OCI-LY1 (cell line): ENCODE measurements around the gene CACNA1D.

Experiments used
- H2AFZ ChIP-seq: fragments of 200-600 bp; sonication (generic), shearing (Covaris generic); 2 replicates; pipeline ENCODE4 v1.6.0; 2014; ENCODE audit warnings: antibody characterized with exemption, mild to moderate bottlenecking, low read length
- H3F3A ChIP-seq: fragments of 200-600 bp; sonication (generic), shearing (Covaris generic); 2 replicates; pipeline ENCODE4 v1.6.0; 2014; ENCODE audit warnings: mild to moderate bottlenecking, antibody characterized with exemption, low read length, moderate library complexity; ENCODE audit not compliant: insufficient read depth
- H3K27ac ChIP-seq: fragments of 200-600 bp; sonication (generic); 2 replicates; pipeline ENCODE4 v1.5.1; 2014; ENCODE audit warnings: low read length, mixed run types, mild to moderate bottlenecking, low read depth; ENCODE audit not compliant: poor library complexity, severe bottlenecking
- H3K27me3 ChIP-seq: fragments of 200-600 bp; sonication (generic); 2 replicates; pipeline ENCODE4 v1.6.0; 2014; ENCODE audit warnings: antibody characterized with exemption, mild to moderate bottlenecking, low read length, moderate library complexity; ENCODE audit not compliant: insufficient read depth
- H3K36me3 ChIP-seq: fragments of 200-600 bp; sonication (generic); 2 replicates; pipeline ENCODE4 v1.6.1; 2014; ENCODE audit warnings: mild to moderate bottlenecking, antibody characterized with exemption, low read length, moderate library complexity, mixed read lengths; ENCODE audit not compliant: insufficient read depth
- H3K4me1 ChIP-seq: fragments of 200-600 bp; sonication (generic); 2 replicates; pipeline ENCODE4 v1.5.1; 2014; ENCODE audit warnings: mild to moderate bottlenecking, low read length, moderate library complexity; ENCODE audit not compliant: insufficient read depth, severe bottlenecking
- H3K4me2 ChIP-seq: fragments of 200-600 bp; sonication (generic), shearing (Covaris generic); 2 replicates; pipeline ENCODE4 v1.6.1; 2014; ENCODE audit warnings: low read length
- H3K4me3 ChIP-seq: fragments of 200-600 bp; sonication (generic); 2 replicates; pipeline ENCODE4 v1.5.1; 2014; ENCODE audit warnings: low read length, low read depth, mild to moderate bottlenecking, mixed read lengths; ENCODE audit not compliant: poor library complexity, severe bottlenecking
- H3K79me2 ChIP-seq: fragments of 200-600 bp; shearing (Covaris generic); 2 replicates; pipeline ENCODE4 v1.6.1; 2016; ENCODE audit warnings: mixed run types, low read length, mixed read lengths; ENCODE audit not compliant: insufficient read depth
- H3K9ac ChIP-seq: fragments of 200-600 bp; sonication (generic), shearing (Covaris generic); 2 replicates; pipeline ENCODE4 v1.6.1; 2014; ENCODE audit warnings: mild to moderate bottlenecking, low read length, mixed read lengths
- H3K9me2 ChIP-seq: fragments of 200-600 bp; sonication (generic), shearing (Covaris generic); 2 replicates; pipeline ENCODE4 v1.6.1; 2014; ENCODE audit warnings: low read depth, mild to moderate bottlenecking, low read length, mixed read lengths
- H3K9me3 ChIP-seq: fragments of 200-600 bp; shearing (Covaris generic); 2 replicates; pipeline ENCODE4 v1.6.1; 2014; ENCODE audit warnings: low read length, mixed read lengths
- H4K20me1 ChIP-seq: fragments of 200-600 bp; sonication (generic), shearing (Covaris generic); 2 replicates; pipeline ENCODE4 v1.6.0; 2016; ENCODE audit warnings: mild to moderate bottlenecking, low read length; ENCODE audit not compliant: insufficient read depth
- CTCF ChIP-seq: fragments of 200-600 bp; sonication (generic), shearing (Covaris generic); IDR thresholded peaks from 2 replicates; pipeline ENCODE4 v1.5.1; 2017; ENCODE audit warnings: mild to moderate bottlenecking, antibody characterized with exemption, low read length, moderate library complexity, mixed read lengths
- EZH2 ChIP-seq: fragments of 200-600 bp; sonication (generic), shearing (Covaris generic); IDR thresholded peaks from 2 replicates; pipeline ENCODE4 v1.8.0; 2017; ENCODE audit warnings: borderline replicate concordance, mixed run types, mild to moderate bottlenecking, antibody characterized with exemption, low read length, moderate library complexity, mixed read lengths

The CACNA1D gene

GRCh38 chr3:53597136-53597915 lies 102.9 kb downstream of the CACNA1D start:
- TF ChIP-seq EZH2: no peak
- no peak for TF ChIP-seq CTCF
- Histone ChIP-seq H3K4me3 (no peak overlapping the region), H3K36me3 (no peaks in the 10 kb centered on the region), H3K27me3 (no peaks in the 10 kb centered on the region), H4K20me1 (no peaks in the 10 kb centered on the region), H3K4me2 (no peak overlapping the region), H3K27ac (no peak overlapping the region), H3K4me1 (no peaks in the 10 kb centered on the region), H3K79me2 (no peaks in the 10 kb centered on the region), H3F3A (no peaks in the 10 kb centered on the region), H3K9ac (no peak overlapping the region), H2AFZ (no peak overlapping the region), H3K9me3 (no peaks in the 10 kb centered on the region), H3K9me2 (no peaks in the 10 kb centered on the region)

GRCh38 chr3:53599771-53600170 lies 105.4 kb downstream of the CACNA1D start:
- no peaks in the 10 kb centered on the region for H4K20me1 ChIP-seq
- no peak overlapping the region for H3K4me2 ChIP-seq
- no peak overlapping the region for H3K4me3 ChIP-seq
- H3K9ac ChIP-seq: no peak overlapping the region
- no peaks in the 10 kb centered on the region for H3K79me2 ChIP-seq
- H3K36me3 ChIP-seq: no peaks in the 10 kb centered on the region
- H3K9me3 ChIP-seq: no peaks in the 10 kb centered on the region
- TF ChIP-seq EZH2 (no peak), CTCF (no peak)
- H3K4me1 ChIP-seq: no peaks in the 10 kb centered on the region
- no peak overlapping the region for H3K27ac ChIP-seq
- no peaks in the 10 kb centered on the region for H3K27me3 ChIP-seq
- no peaks in the 10 kb centered on the region for H3F3A ChIP-seq
- H3K9me2 ChIP-seq: no peaks in the 10 kb centered on the region
- no peak overlapping the region for H2AFZ ChIP-seq

GRCh38 chr3:53602866-53603265 lies 108.5 kb downstream of the CACNA1D start:
- Histone ChIP-seq H3K36me3 (no peaks in the 10 kb centered on the region), H3K27me3 (no peaks in the 10 kb centered on the region), H3K9me3 (peaks cover 6% of the 10 kb centered on the region; the same call in 1 of the 2 replicates), H3K27ac (no peak overlapping the region), H3K4me1 (no peaks in the 10 kb centered on the region), H4K20me1 (no peaks in the 10 kb centered on the region), H2AFZ (no peak overlapping the region), H3K4me2 (no peak overlapping the region), H3K4me3 (no peak overlapping the region), H3K9me2 (no peaks in the 10 kb centered on the region), H3K9ac (no peak overlapping the region), H3F3A (no peaks in the 10 kb centered on the region), H3K79me2 (no peaks in the 10 kb centered on the region)
- TF ChIP-seq EZH2 (no peak), CTCF (no peak)
